Measurements from ENCODE around the gene OR2M2. TPM values are rescaled to one million over a fixed set of nuclear protein-coding genes. Genes with fewer than 3 reads are reported as not detected.

The OR2M2 gene
- total and polyA plus RNA-seq, 9 of the 15 experiments (the other 6 are each of a cell fraction or from before 2014, with no cell fraction given): not detected

- TF ChIP-seq ZNF766 (CRISPR knock-in tag; conservative IDR thresholded peaks at IDR 0.05) (no peak), NCOA1 (IDR thresholded peaks at IDR 0.05; ENCODE audit: low read depth) (no peak)
These were observed 31.3 kb upstream of the OR2M2 start (continued) for GRCh38 chr1:248143311-248143710.

- in situ Hi-C loops (cut with MboI): no loop called here
- H3K4me3 ChIP-seq: no peak within 1 kb of the TSS
- no peaks in the 10 kb centered on the region for H4K20me1 ChIP-seq (replicated peaks; ENCODE audit: control insufficient read depth, insufficient read depth, low read length)
- POLR2A ChIA-PET: no interaction called here
- no peaks in the 10 kb centered on the region for H3K4me1 ChIP-seq (replicated peaks in 1 of 2; ENCODE audit: control insufficient read depth in 2 of 2, insufficient read depth in 2 of 2, low read length in 2 of 2)
- FAIRE-seq (no peak), ATAC-seq (no peak), DNase-seq (ENCODE audit: extremely low read depth in 1 of 4, low spot score in 3 of 4) (no peak)
- H3K79me2 ChIP-seq (ENCODE audit: control insufficient read depth, insufficient read depth, low read length): no peaks in the 10 kb centered on the region
- H2AFZ ChIP-seq (ENCODE audit: low read depth, low read length): no peak within 1 kb of the TSS
- no peak within 1 kb of the TSS for H3K4me2 ChIP-seq (ENCODE audit: insufficient read depth, low read length)
- no peaks in the 10 kb centered on the region for H3K9me1 ChIP-seq (ENCODE audit: control insufficient read depth, insufficient read depth, low read length)
- CTCF ChIA-PET (ENCODE audit: low intra/inter-chr PET ratio): no interaction called here
- BruUV-seq (replicated peaks): no TSS peak
- no peak within 1 kb of the TSS for H3K27ac ChIP-seq (ENCODE audit: extremely low read depth, low read depth, low read length)
- H3K27me3 ChIP-seq (ENCODE audit: control insufficient read depth in 2 of 2, insufficient read depth in 2 of 2, low read length in 2 of 2): no peaks in the 10 kb centered on the region
- H3K9me3 ChIP-seq (replicated peaks; ENCODE audit: control insufficient read depth, insufficient read depth, low read depth, low read length): no peaks in the 10 kb centered on the region
- no peak within 1 kb of the TSS for H3K9ac ChIP-seq (ENCODE audit: insufficient read depth in 1 of 2, low read depth in 2 of 2, low read length in 2 of 2)
- 0% methylated on average over 3 of the region's 3 CpGs for WGBS (ENCODE audit: insufficient coverage, low coverage, missing lambda C conversion rate)
- H3K36me3 ChIP-seq (ENCODE audit: control insufficient read depth, insufficient read depth, low read length): no peaks in the 10 kb centered on the region
- intact Hi-C loops (cut with micrococcal nuclease): no loop called here
- TF ChIP-seq BRD9 (IDR thresholded peaks at IDR 0.05; ENCODE audit: low read depth, partially characterized antibody) (no peak), TAF7 (tag; IDR thresholded peaks at IDR 0.05) (no peak)
These were observed 30.0 kb upstream of the OR2M2 start, which contains the start of gene OR2M5 for GRCh38 chr1:248144513-248145198. Gene OR2M5 (plus strand): TSS chr1:248145148. CDS start chr1:248145148, 0 bp downstream.
